HS-27A (cell line): ENCODE data around the gene RPP40.

Experiments
- DNase-seq: peaks from one replicate; pipeline ENCODE4 v3.0.0-alpha.2; 2012; ENCODE audit warnings: low read depth, missing footprints

The RPP40 gene

GRCh38 chr6:4969609-4970285, 34.1 kb downstream of the RPP40 start:
- no peak for DNase-seq

GRCh38 chr6:4967301-4968030, 36.4 kb downstream of the RPP40 start:
- no peak for DNase-seq

GRCh38 chr6:4965562-4966389, 38.1 kb downstream of the RPP40 start:
- no peak for DNase-seq

- DNase-seq = no peak
Measured at GRCh38 chr6:4964675-4965561, 38.9 kb downstream of the RPP40 start.

GRCh38 chr6:4962905-4963304, 40.9 kb downstream of the RPP40 start:
- DNase-seq = no peak

- no peak for DNase-seq
Measured at GRCh38 chr6:4961322-4962168, 42.3 kb downstream of the RPP40 start.

- DNase-seq = no peak
Measured at GRCh38 chr6:4958624-4959023, 45.2 kb downstream of the RPP40 start.

- DNase-seq = no peak
Measured at GRCh38 chr6:4957521-4958231, 46.2 kb downstream of the RPP40 start.

- DNase-seq = no peak
Measured at GRCh38 chr6:4956625-4957024, 47.2 kb downstream of the RPP40 start.

GRCh38 chr6:4953440-4953839, 50.4 kb downstream of the RPP40 start:
- DNase-seq = no peak

GRCh38 chr6:4950836-4951533, 52.9 kb downstream of the RPP40 start:
- no peak for DNase-seq

- no peak for DNase-seq
Measured at GRCh38 chr6:4950076-4950475, 53.8 kb downstream of the RPP40 start.

GRCh38 chr6:4948781-4949450, 54.9 kb downstream of the RPP40 start:
- no peak for DNase-seq

- DNase-seq = no peak
Measured at GRCh38 chr6:4947716-4948115, 56.1 kb downstream of the RPP40 start.

- DNase-seq = no peak
Measured at GRCh38 chr6:4946521-4946920, 57.3 kb downstream of the RPP40 start.
